Left kidney (tissue), 2 donors: Measurements from ENCODE around the gene SLC30A1. TPM values are rescaled to one million over a fixed set of nuclear protein-coding genes. Genes with fewer than 3 reads are reported as not detected.

ENCODE experiments used
- DNase-seq: peaks from one replicate; pipeline ENCODE4 v3.0.0-alpha.2; 2013
- polyA plus RNA-seq: library from polyadenylated mRNA; unstranded; fragments of 120-200 nt; gene quantifications from one replicate; pipeline ENCODE4 v1.2.1, GENCODE V29; 2013; ENCODE audit not compliant: insufficient read length

Gene SLC30A1
- polyA plus RNA-seq, 1 donor = 36.6 TPM

GRCh38 chr1:211525101-211525676, 53.8 kb downstream of the SLC30A1 start:
- DNase-seq = no peak

GRCh38 chr1:211524521-211524920, 54.4 kb downstream of the SLC30A1 start:
- DNase-seq = no peak

GRCh38 chr1:211522804-211523203, 56.2 kb downstream of the SLC30A1 start:
- DNase-seq = no peak

Other genes with a start within 250 kb of the SLC30A1 start
- 0.38 TPM for gene RD3, start 87.0 kb downstream of the SLC30A1 start, polyA plus RNA-seq
- gene NEK2, start 96.5 kb upstream of the SLC30A1 start, polyA plus RNA-seq = 25.4 TPM